Measurements from ENCODE around the gene STK25. TPM values are rescaled to one million over a fixed set of nuclear protein-coding genes. Genes with fewer than 3 reads are reported as not detected.

STK25 gene
- polyA plus RNA-seq, 3 donors = 62.7 to 215 (median 69.5) TPM

DNA sequence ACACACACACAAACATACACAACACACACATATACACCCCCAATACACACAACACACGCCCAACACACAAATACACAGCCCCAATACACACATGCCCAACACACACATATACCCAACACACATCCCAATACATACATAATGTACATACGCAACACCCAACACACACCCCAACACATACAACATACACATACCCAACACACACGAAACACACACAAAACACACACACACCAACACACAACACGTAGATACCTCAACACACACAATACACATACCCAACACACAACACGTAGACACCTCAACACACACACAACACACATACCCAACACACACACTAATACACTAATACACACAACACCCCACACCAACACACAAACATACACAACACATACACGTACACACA is 8.9 kb upstream of the STK25 start:
- WGBS (ENCODE audit: insufficient coverage) = 98% methylated on average over 6 of the region's 6 CpGs
- H3K4me3 ChIP-seq (replicated peaks in 1 of 3; ENCODE audit: low read depth in 2 of 3, low read length in 3 of 3) = no peak overlapping the region
- intact Hi-C loops (cut with micrococcal nuclease) = no loop called here
- H3K4me1 ChIP-seq (ENCODE audit: control insufficient read depth in 1 of 2, insufficient read depth in 2 of 2, low read length in 2 of 2) = no peaks in the 10 kb centered on the region
- DNase-seq = no peak
- H3K9me3 Mint-ChIP-seq = peaks cover 0 to 8% (median 0%) of the 10 kb centered on the region in 7 donors
- no peak overlapping the region for H3K4me2 ChIP-seq (replicated peaks; ENCODE audit: extremely low read depth, low read length, poor library complexity, severe bottlenecking)
- no peak overlapping the region for H3K27ac ChIP-seq (ENCODE audit: low read depth in 1 of 2, low read length in 2 of 2)
- H3K27me3 ChIP-seq (ENCODE audit: control insufficient read depth in 2 of 2, insufficient read depth in 2 of 2, low read length in 2 of 2) = no peaks in the 10 kb centered on the region
- H3K9me3 ChIP-seq (replicated peaks in 1 of 2; ENCODE audit: control insufficient read depth in 1 of 2, insufficient read depth in 1 of 2, low read length in 2 of 2) = no peaks in the 10 kb centered on the region
- no peak overlapping the region for H3K9ac ChIP-seq (ENCODE audit: insufficient read depth, low read length, poor library complexity, severe bottlenecking)
- no peaks in the 10 kb centered on the region for H4K20me1 ChIP-seq (ENCODE audit: insufficient read depth, low read length)
- H3K36me3 Mint-ChIP-seq = no peaks in the 10 kb centered on the region
- H3K27ac Mint-ChIP-seq = no peak overlapping the region
- H3K4me3 Mint-ChIP-seq = peak overlapping the region in 1 of 2 donors; percentile 4
- no peaks in the 10 kb centered on the region for H3K36me3 ChIP-seq (replicated peaks in 1 of 2; ENCODE audit: control insufficient read depth in 1 of 2, insufficient read depth in 2 of 2, low read length in 2 of 2)
- H2AFZ ChIP-seq (ENCODE audit: insufficient read depth, low read depth, low read length, poor library complexity, severe bottlenecking) = no peak overlapping the region
- H3K79me2 ChIP-seq (ENCODE audit: insufficient read depth, low read length) = no peaks in the 10 kb centered on the region
- peaks cover 1% of the 10 kb centered on the region for H3K4me1 Mint-ChIP-seq
- peaks cover 12 to 28% (median 20%) of the 10 kb centered on the region in 3 donors for H3K27me3 Mint-ChIP-seq (ENCODE audit: low read depth in 3 of 3)
- TF ChIP-seq, protein P1, sequence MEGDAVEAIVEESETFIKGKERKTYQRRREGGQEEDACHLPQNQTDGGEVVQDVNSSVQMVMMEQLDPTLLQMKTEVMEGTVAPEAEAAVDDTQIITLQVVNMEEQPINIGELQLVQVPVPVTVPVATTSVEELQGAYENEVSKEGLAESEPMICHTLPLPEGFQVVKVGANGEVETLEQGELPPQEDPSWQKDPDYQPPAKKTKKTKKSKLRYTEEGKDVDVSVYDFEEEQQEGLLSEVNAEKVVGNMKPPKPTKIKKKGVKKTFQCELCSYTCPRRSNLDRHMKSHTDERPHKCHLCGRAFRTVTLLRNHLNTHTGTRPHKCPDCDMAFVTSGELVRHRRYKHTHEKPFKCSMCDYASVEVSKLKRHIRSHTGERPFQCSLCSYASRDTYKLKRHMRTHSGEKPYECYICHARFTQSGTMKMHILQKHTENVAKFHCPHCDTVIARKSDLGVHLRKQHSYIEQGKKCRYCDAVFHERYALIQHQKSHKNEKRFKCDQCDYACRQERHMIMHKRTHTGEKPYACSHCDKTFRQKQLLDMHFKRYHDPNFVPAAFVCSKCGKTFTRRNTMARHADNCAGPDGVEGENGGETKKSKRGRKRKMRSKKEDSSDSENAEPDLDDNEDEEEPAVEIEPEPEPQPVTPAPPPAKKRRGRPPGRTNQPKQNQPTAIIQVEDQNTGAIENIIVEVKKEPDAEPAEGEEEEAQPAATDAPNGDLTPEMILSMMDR (IDR thresholded peaks at IDR 0.05) = no peak

DNA sequence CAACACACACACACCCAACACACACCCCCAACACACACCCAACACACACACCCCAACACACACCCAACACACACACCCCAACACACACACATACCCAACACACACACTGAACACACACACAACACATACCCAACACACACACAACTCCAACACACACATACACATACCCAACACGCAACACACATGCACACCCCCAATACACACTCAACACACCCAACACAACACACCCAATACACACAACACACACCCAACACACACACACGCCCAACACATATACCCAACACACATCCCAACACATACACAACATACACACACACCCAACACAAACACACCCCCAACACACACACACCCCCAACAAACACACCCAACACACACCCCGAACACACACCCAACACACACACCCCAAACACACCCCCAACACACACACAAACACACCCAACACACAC is 8.2 kb upstream of the STK25 start:
- peaks cover 12 to 33% (median 22%) of the 10 kb centered on the region in 3 donors for H3K27me3 Mint-ChIP-seq (ENCODE audit: low read depth in 3 of 3)
- intact Hi-C loops (cut with micrococcal nuclease) = no loop called here
- Histone ChIP-seq H3K27ac (ENCODE audit: low read depth in 1 of 2, low read length in 2 of 2) (no peak overlapping the region), H3K4me2 (replicated peaks; ENCODE audit: extremely low read depth, low read length, poor library complexity, severe bottlenecking) (no peak overlapping the region), H2AFZ (ENCODE audit: insufficient read depth, low read depth, low read length, poor library complexity, severe bottlenecking) (no peak overlapping the region), H3K36me3 (replicated peaks in 1 of 2; ENCODE audit: control insufficient read depth in 1 of 2, insufficient read depth in 2 of 2, low read length in 2 of 2) (no peaks in the 10 kb centered on the region), H3K9me3 (replicated peaks in 1 of 2; ENCODE audit: control insufficient read depth in 1 of 2, insufficient read depth in 1 of 2, low read length in 2 of 2) (no peaks in the 10 kb centered on the region), H3K79me2 (ENCODE audit: insufficient read depth, low read length) (no peaks in the 10 kb centered on the region), H3K4me3 (replicated peaks in 1 of 3; ENCODE audit: low read depth in 2 of 3, low read length in 3 of 3) (no peak overlapping the region), H3K4me1 (ENCODE audit: control insufficient read depth in 1 of 2, insufficient read depth in 2 of 2, low read length in 2 of 2) (no peaks in the 10 kb centered on the region), H3K27me3 (ENCODE audit: control insufficient read depth in 2 of 2, insufficient read depth in 2 of 2, low read length in 2 of 2) (peaks cover 0 to 6% of the 10 kb centered on the region in 2 donors), H3K9ac (ENCODE audit: insufficient read depth, low read length, poor library complexity, severe bottlenecking) (no peak overlapping the region), H4K20me1 (ENCODE audit: insufficient read depth, low read length) (no peaks in the 10 kb centered on the region)
- no peaks in the 10 kb centered on the region for H3K36me3 Mint-ChIP-seq
- no peak for DNase-seq
- WGBS (ENCODE audit: insufficient coverage) = 98% methylated on average over 3 of the region's 3 CpGs
- no peak overlapping the region for H3K4me3 Mint-ChIP-seq
- no peak overlapping the region for H3K27ac Mint-ChIP-seq
- TF ChIP-seq, protein P1 (IDR thresholded peaks at IDR 0.05) = no peak
- H3K9me3 Mint-ChIP-seq = peaks cover 0 to 8% (median 0%) of the 10 kb centered on the region in 7 donors
- peaks cover 1% of the 10 kb centered on the region for H3K4me1 Mint-ChIP-seq

Data from CD14-positive monocyte (primary cell).